Lower leg skin (tissue), 4 donors: Measurements from ENCODE around the gene CD93. TPM values are rescaled to one million over a fixed set of nuclear protein-coding genes. Genes with fewer than 3 reads are reported as not detected.

Experiments used
- DNase-seq, 2 donors: peaks; one replicate each; pipeline ENCODE4 v3.0.0-alpha.2; 2019; ENCODE audit warnings: low spot score in 2 of 2
- H3K4me3 ChIP-seq: fragments of 200-600 bp; sonication (generic); 2 replicates; pipeline ENCODE4 v1.5.1; 2017; ENCODE audit warnings: mild to moderate bottlenecking, low read depth; ENCODE audit not compliant: poor library complexity, severe bottlenecking
- CTCF ChIP-seq, 3 donors: fragments of 450-650 bp; IDR thresholded peaks; one replicate each; pipeline ENCODE4 v1.5.1; 2016; ENCODE audit warnings: antibody characterized with exemption in 3 of 3, mild to moderate bottlenecking in 3 of 3, moderate library complexity in 2 of 3
- POLR2A ChIP-seq, 2 donors: fragments of 450-650 bp; IDR thresholded peaks; one replicate each; pipeline ENCODE4 v1.6.1; 2016 to 2017; ENCODE audit warnings: antibody characterized with exemption in 2 of 2, mild to moderate bottlenecking in 1 of 2, moderate library complexity in 1 of 2
- WGBS, 2 donors: methylation state at CpG; one replicate each; pipeline ENCODE4 v1.1.5; 2018; 5-methylcytosine and 5-hydroxymethylcytosine counted together
- intact Hi-C: fragments of 100-400 bp; cut with DNase I; formaldehyde crosslinking; loops from one replicate; pipeline ENCODE4 v1.15.0; 2023; ENCODE audit warnings: low total_unique reads
- total RNA-seq, 4 donors: library from RNA; depleted of rRNA; stranded (reverse); fragments of >200 nt; gene quantifications; one replicate each; pipeline ENCODE4 v1.1.0, GENCODE V29; 2016

Gene CD93
- total RNA-seq, 4 donors from 2014 or later: 12.6 to 44.3 (median 18.2) TPM

- no peak for DNase-seq
- WGBS, 2 donors: 83 to 88% methylated on average over 9 of the region's 9 CpGs
- H3K4me3 ChIP-seq: no peak overlapping the region
- intact Hi-C loops: no loop called here
- TF ChIP-seq POLR2A (IDR thresholded peaks at IDR 0.05): no peak
- no peak for TF ChIP-seq CTCF (IDR thresholded peaks at IDR 0.05)
Observed at GRCh38 chr20:23121751-23122320, 35.7 kb upstream of the CD93 start.

GRCh38 chr20:23120936-23121750 is 35.0 kb upstream of the CD93 start:
- intact Hi-C loops: no loop called here
- no peak for TF ChIP-seq CTCF (IDR thresholded peaks at IDR 0.05)
- no peak for TF ChIP-seq POLR2A (IDR thresholded peaks at IDR 0.05)
- DNase-seq: no peak
- no peak overlapping the region for H3K4me3 ChIP-seq
- WGBS, 2 donors: 80 to 88% methylated on average over 13 to 15 of the region's 15 CpGs

- WGBS, 2 donors: 90 to 94% methylated on average over 6 to 7 of the region's 7 CpGs
- no peak overlapping the region for H3K4me3 ChIP-seq
- intact Hi-C loops: no loop called here
- TF ChIP-seq POLR2A (IDR thresholded peaks at IDR 0.05) (no peak), CTCF (IDR thresholded peaks at IDR 0.05) (no peak)
- DNase-seq: no peak
Observed at GRCh38 chr20:23120261-23120660, 34.1 kb upstream of the CD93 start.

- WGBS, 2 donors: 48 to 75% methylated on average over 14 to 15 of the region's 15 CpGs
- no peak for DNase-seq
- intact Hi-C loops: no loop called here
- TF ChIP-seq CTCF (IDR thresholded peaks at IDR 0.05) (no peak), POLR2A (IDR thresholded peaks at IDR 0.05) (no peak)
- no peak overlapping the region for H3K4me3 ChIP-seq
Observed at GRCh38 chr20:23119456-23120216, 33.5 kb upstream of the CD93 start.

GRCh38 chr20:23118766-23119165 is 32.6 kb upstream of the CD93 start:
- TF ChIP-seq CTCF (IDR thresholded peaks at IDR 0.05) (no peak), POLR2A (IDR thresholded peaks at IDR 0.05) (no peak)
- WGBS, 2 donors: 70% methylated on average over 9 of the region's 9 CpGs
- DNase-seq: no peak
- intact Hi-C loops: no loop called here
- H3K4me3 ChIP-seq: no peak overlapping the region
